ENCODE data around the gene DDX51.
"Not testable (repeated sequence)": the region's sequence is repeated elsewhere in the genome, so short reads cannot be mapped to it uniquely, and the experiment has no call there.

Gene DDX51

GRCh38 chr12:132138941-132139871, 4.9 kb downstream of the DDX51 start:
- DNase-seq, result no peak

- DNase-seq, result no peak
These were observed 6.5 kb downstream of the DDX51 start for GRCh38 chr12:132137483-132138125.

GRCh38 chr12:132136226-132136625, 7.9 kb downstream of the DDX51 start:
- not testable (repeated sequence) for DNase-seq

DNA sequence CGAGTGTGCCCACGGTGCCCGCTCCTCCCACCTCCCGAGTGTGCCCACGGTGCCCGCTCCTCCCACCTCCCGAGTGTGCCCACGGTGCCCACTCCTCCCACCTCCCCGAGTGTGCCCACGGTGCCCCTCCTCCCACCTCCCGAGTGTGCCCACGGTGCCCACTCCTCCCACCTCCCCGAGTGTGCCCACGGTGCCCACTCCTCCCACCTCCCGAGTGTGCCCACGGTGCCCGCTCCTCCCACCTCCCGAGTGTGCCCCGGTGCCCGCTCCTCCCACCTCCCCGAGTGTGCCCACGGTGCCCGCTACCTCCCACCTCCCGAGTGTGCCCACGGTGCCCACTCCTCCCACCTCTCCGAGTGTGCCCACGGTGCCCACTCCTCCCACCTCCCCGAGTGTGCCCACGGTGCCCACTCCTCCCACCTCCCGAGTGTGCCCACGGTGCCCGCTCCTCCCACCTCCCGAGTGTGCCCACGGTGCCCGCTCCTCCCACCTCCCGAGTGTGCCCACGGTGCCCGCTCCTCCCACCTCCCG, 9.4 kb downstream of the DDX51 start:
- DNase-seq, result not testable (repeated sequence)

- no peak for DNase-seq
These were observed 10.0 kb downstream of the DDX51 start for GRCh38 chr12:132133952-132134652.

DNA sequence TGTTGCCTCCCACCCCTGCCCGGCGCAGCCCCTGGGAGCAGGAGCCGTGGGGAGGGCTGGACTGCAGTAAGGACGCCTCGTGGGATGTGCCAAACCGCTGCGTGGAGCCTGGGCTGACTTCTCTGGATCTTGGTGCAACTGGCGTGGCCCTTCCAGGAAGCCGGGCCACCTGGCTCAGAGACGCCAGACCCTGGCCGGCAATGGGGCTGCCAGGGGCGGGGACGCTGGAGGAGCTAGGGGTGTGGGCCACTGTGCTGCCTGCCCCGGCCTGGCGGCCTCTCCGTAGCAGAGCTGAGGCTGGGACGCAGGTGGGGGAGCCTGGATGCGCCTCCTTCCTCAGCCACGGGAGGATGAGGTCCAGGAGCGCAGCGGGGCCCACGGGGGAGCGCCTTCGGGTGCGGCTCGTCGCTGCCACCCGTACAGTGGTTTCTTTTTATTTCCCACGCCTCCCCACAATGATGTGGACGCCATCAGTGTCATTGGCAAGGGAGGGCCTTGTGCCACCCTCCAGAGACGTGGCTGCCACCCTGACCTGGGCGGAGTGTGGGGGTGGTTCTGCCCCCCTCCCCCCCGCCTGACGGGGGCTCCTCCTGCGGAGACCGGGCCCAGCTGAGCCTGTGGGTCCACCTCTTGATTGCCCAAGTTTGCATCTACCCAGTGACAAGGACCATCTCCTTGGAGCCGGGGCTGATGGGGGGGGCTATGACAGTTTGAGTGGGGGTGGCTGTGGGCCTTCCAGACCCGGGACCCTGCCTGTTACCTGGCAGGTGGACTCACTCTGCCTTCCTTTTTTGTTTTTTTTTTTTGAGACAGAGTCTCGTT, 11.3 kb downstream of the DDX51 start:
- DNase-seq, result no peak

- no peak for DNase-seq
These were observed 12.2 kb downstream of the DDX51 start for GRCh38 chr12:132131952-132132351.

GRCh38 chr12:132131229-132131628, 12.9 kb downstream of the DDX51 start:
- DNase-seq, result no peak

GRCh38 chr12:132130690-132131089, 13.4 kb downstream of the DDX51 start:
- DNase-seq, result no peak

DNA sequence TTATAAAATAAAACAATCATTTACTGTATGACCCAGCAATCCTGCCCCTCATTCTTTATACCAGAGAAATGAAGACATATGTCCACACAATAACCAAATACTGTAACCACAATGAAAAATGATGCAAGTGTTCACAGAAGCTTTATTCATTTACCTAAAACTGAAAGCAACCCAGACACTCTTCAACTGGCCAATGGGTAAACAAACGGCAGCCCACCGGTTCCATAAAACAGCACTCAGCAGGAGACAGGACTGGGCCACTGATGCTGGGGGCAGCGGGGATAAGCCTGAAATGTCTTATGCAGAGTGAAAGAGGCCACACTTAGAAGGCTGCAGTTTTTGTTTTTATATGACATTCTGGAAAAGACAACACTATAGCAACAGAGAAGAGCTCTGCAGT, 15.1 kb downstream of the DDX51 start:
- DNase-seq, result no peak

- no peak for DNase-seq
These were observed 17.1 kb downstream of the DDX51 start for GRCh38 chr12:132127041-132127440.

GRCh38 chr12:132125736-132126135, 18.4 kb downstream of the DDX51 start:
- DNase-seq, result no peak

- no peak for DNase-seq
These were observed 19.2 kb downstream of the DDX51 start for GRCh38 chr12:132124766-132125425.

GRCh38 chr12:132123970-132124765, 20.0 kb downstream of the DDX51 start:
- DNase-seq, result no peak

- no peak for DNase-seq
These were observed 22.8 kb downstream of the DDX51 start for GRCh38 chr12:132121283-132121682.

DNA sequence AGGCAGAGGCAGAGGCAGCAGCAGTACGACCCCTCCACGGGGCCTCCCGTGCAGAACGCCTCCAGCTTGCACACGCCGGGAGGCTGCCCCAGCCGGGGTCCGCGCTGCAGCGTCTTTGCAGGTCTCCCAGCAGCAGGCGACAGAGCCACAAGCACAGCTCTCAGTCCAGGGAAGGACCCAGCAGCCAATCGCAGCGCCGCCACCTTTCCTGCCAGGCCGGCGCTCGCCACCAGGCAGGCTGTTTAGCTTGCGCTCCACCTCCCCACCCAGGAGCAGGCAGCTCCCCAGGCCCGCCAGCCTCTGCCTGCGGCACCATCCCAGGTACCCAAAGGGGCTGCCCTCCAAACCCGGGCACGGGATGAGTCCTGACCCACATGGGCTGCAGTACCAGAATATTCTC, 25.2 kb downstream of the DDX51 start:
- DNase-seq, result no peak

DNA sequence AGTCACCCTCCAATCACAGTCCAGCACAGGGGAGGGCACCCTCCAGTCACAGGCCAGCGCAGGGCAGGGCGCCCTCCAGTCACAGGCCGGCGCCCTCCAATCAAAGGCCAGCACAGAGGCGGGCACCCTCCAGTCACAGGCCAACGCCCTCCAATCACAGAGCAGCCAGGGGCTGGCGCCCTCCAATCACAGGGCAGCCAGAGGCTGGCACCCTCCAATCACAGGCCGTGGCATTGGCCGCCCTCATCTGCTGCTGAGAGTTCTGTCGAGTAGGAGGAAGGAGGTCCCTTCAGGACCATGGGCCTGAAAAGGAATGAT, 26.6 kb downstream of the DDX51 start:
- no peak for DNase-seq

DNA sequence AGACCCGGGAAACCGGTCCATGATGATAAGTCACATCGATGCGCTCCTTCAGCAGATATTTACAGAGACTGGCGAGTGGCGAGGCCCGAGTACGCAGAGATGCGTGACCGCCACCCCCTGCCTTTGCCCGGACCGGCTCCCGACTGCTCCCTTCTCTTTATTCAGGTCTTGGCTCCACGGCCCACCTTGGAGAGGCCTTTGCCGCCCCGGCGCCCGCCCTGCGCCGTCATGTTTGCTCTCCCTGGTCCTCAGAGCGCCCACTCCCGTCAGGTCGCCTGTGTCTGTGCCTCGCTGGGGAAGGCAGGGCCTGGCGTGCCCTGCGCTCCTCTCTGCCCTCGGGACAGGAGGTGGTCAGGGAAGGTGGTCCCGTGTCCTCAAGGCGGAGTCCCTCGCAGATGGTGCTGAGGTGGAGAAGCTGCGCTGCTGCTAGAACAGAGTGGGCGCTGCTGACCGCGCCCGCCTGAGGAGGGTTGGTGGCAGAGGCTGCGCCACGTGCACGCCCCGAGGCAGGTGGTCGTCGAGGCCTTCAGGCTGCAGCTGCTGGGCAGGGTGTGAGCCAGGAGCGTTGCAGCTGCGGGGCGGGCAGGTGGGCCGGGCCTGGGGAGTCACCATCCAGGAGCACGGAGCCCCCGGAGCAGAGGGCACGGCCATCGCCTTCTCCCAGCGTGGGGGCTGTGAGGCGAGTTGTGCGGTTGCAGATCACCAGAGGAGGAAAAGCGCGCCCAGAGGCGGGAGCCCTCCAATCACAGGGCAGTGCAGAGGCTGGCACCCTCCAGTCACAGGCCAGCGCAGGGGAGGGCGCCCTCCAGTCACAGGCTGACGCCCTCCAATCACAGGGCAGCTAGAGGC, 27.2 kb downstream of the DDX51 start:
- DNase-seq, result no peak

GRCh38 chr12:132115500-132115899, 28.6 kb downstream of the DDX51 start:
- DNase-seq, result no peak

DNA sequence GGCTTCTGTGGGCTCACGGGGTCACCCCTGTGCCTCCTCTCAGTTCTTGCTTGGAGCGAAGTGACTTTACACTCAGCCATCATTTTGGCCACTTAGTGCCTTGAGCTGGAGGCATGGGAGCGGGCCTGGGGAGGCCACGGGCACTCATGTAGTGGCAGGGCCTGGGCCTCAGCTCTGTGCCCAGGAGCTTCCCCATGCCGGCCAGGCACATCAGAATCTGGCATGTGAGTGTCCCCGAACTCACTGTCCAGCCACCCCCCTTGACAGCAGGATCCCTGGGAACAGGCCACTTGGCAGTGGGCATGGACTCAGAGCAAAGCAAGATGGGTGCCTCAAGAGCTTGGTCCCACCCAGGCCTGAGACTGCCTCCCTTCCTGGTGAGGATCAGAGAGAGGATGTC, 29.5 kb downstream of the DDX51 start:
- no peak for DNase-seq
